Stimulated activated CD8-positive, alpha-beta memory T cell treated with anti-CD3 and anti-CD28 coated beads, Interleukin-2, amount 100 ng/mL, for 48 hours (primary cell): ENCODE data around the gene CNPY2.
"Not testable (repeated sequence)": the region's sequence is repeated elsewhere in the genome, so short reads cannot be mapped to it uniquely, and the experiment has no call there.

Source experiments
- DNase-seq, 2 donors: peaks; one replicate each; pipeline ENCODE4 v3.0.0-alpha.2; 2020; ENCODE audit warnings: low read depth in 2 of 2

Gene CNPY2

DNA sequence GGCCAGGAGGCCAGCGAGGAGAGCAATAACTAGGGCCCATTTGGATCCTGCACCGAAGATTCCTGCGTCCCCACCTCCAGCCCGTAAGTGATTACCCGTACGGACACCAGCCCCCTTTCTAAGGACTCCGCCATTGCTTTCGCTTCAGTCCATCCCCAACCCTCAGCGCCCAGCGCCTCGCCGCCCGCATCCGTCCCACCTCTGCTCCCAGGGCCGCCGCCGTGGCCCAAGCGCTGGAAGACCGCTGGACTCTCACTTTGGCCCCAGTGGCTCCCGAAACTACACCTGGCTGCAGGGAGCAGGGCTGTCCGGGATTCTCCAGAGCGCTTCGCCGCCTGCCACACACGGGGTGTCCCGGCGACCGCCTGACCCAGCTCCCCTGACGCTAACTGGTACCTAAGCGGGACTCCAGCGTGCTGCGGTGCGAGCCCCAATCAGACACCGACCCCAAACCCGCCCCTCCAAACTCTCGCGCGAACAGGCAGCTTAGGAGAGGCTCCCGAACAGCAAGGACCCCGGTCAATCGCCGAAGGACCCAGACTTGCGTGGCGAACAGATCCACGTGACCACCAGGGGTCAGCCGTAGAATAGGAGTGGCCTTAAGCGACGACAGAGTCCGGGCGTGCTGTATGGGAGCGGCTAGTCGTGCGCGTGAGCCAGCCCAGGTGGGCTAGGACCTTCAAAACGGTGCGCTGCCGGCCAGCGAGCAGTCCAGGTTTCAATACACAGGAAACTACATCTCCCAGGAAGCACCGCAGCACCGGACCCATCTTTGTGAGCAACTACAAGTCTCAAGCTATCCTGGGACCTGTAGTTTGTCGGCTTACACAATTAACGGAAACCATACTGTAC is at the start of gene CNPY2:
TSS of gene CNPY2 (minus strand) at position 367 of the 852 bp plus-strand sequence. CDS start 771 bp downstream, outside the sequence.
- peak; percentile 89 to 95 for DNase-seq

- DNase-seq = no peak
Observed at GRCh38 chr12:56362130-56363059, 46.6 kb upstream of the CNPY2 start, which contains the start of gene APOF. Gene APOF (minus strand): TSS chr12:56362857. CDS start chr12:56362745, 112 bp downstream.

DNA sequence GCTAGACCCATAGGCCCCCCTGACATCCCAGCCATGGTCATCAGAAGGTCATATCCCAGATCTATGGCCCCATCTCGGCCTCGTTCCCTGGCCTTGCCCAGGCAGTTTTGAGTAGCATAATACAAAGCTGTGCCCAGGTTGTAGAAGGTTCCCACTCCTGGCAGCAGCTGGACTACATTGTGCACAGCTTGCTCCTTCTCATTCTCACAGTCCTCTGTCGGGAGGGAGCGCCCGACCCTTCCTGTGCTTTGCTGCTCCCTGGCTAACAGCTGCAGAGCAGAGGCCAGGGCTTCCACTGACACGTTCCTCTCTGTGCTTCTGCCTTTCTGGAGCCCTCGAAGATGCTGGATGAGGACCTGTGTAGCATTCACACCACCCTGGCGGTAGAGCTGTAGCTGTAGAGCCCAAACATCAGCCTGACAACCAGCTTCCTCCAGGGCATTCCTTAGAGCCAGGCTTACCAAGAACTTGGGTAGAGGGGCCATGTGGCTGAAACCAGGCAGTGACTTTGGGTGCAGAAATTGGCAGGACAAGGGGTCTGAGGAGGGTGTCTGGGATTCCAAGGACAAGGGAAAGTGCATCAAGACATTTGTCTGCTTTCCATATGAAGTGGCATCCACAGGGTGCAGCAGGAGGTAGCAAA is 45.8 kb upstream of the CNPY2 start:
- DNase-seq = no peak

DNA sequence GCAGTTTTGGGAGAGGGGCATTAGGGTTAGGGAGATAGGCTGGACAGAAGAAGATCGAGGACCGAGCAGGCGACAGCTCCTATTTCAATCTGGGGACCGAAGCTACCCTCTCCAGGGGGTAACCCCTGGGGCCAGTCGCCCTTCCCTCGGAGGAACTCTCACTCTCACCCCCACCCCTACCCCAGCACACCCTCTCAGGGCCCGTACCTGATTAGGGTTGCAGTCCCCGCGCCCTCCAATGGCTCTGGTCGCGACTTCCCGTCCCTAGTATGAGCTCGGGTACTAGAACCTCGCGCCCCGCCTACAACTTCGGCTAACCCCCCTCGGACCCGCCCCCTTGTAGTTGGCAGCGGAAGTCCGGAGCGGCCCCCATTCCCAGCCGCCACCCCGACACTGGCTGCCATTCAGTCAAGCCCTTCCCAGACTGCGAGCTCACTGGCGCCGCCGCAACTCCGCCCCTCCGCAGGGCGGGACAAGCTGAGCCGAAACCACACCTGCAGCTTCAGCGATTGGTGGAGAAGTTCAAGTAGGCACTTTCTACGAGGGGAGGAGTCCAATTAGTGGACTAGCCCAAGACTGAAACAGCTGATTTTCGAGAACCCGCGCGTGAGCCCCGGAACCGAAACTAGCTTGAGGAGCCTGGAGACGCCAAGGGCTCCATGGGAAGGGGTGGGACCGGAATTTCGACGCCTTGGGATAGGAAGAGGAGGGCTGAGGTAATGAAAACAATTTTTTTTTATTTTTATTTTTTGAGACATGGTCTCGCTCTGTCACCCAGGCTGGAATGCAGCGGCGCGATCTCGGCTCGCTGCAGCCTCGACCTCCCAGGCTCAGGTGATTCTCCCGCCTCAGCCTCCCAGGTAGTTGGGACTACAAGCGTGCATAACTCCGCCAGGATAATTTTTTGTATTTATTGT is 44.3 kb upstream of the CNPY2 start, which contains the start of gene STAT2:
TSS of gene STAT2 (minus strand) at position 257 of the 917 bp plus-strand sequence. CDS start 3,536 bp downstream, outside the sequence.
- DNase-seq = peak; percentile 98 to 99

DNA sequence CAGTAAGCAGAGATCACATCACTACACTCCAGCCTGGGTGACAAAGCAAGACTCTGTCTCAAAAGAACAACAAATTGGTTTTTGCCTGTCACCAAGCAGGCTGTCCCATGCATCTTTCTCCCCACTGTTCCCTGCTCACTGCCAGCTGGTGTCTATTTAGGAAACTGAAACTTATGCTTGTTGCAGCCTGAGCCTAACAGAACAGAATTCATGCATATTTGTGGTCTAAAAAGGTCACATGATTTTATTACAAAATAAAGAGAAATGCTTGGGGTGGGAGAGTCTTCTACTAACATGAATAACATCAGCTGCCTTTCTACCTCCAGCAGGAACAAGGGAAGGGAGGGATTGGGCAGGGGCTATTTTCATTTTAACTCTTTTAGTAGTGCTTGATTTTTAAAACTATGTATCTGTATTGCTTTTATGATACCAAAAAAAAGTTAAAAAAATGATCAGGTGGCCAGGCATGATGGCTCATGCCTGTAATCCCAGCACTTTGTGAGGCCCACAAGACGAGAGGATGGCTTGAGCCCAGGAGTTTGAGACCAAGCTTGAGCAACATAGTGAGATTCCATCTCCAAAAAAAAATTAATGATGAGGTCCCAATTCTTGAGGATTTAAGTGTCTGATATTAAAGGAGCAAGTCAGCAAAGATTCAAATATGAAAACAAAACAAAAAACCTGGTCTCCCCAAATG is 43.2 kb upstream of the CNPY2 start:
- no peak for DNase-seq

- no peak for DNase-seq
Observed at GRCh38 chr12:56351325-56351724, 35.5 kb upstream of the CNPY2 start.

DNA sequence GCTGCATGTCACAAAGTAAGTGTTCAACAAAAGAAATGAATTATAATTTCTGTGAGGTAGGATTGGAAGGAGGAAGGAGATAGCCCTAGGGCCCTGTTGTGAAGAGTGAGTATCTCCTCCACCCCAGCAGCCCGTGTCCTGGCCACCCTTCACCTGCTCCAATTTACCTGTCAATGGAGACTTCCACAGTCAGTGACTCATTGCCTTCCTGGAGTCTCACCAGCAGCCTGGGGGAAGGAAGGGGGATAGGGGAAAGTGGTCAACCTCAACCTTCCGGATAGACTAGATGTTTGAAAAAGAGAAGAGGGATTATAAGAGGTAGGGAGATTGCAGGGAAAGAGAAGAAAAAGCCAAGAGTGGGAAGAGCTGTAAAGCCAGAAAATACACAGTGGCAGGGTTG is 34.9 kb upstream of the CNPY2 start:
- DNase-seq = no peak

GRCh38 chr12:56348776-56349175 is 33.0 kb upstream of the CNPY2 start:
- DNase-seq = no peak

GRCh38 chr12:56347255-56347654 is 31.5 kb upstream of the CNPY2 start:
- not testable (repeated sequence) for DNase-seq

- DNase-seq = no peak
Observed at GRCh38 chr12:56346675-56347074, 30.9 kb upstream of the CNPY2 start.

GRCh38 chr12:56342290-56342689 is 26.5 kb upstream of the CNPY2 start:
- DNase-seq = not testable (repeated sequence)

GRCh38 chr12:56341616-56342015 is 25.8 kb upstream of the CNPY2 start:
- no peak for DNase-seq

DNA sequence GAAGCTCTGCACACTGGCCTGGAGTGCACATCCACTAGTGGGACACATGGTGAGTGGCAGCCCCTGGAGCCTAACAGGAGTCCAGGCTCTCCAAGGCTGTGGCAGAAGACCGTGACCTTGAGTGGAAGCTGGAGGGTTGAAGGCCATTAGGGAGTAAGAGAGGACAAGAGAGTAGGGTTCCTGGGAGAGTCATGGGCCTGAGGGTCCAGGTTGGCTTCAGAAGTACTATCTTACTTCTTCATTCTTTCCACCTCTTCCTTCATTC is 23.3 kb upstream of the CNPY2 start:
- DNase-seq = no peak

DNA sequence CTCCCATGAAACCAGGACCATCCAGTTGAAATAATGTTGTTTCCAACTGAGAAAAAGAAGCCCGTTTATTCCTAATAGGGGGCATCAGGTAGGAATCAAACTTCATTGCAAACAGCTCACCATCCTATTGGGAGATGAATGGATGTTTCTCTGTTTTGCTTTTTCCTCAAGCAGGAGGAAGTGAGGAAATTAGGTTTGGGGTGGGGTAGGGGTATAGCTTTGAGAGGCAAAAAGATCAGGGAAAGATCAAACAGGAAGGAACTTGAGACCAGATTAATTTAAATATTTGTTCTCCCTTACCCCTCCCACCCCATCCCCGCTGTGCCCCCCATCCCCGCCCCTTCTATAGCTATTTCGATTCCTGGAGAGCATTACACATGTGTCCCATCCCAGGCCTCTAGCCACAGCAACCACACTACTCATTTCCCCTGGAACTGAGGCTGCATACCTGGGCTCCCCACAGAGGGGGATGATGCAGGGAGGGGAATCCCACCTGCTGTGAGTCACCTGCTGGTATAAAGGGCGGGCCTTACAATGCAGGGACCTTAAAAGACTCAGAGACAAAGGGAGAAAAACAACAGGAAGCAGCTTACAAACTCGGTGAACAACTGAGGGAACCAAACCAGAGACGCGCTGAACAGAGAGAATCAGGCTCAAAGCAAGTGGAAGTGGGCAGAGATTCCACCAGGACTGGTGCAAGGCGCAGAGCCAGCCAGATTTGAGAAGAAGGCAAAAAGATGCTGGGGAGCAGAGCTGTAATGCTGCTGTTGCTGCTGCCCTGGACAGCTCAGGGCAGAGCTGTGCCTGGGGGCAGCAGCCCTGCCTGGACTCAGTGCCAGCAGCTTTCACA is 22.7 kb upstream of the CNPY2 start, which contains the start of gene IL23A:
TSS of gene IL23A (plus strand) at position 577 of the 850 bp plus-strand sequence. CDS start at position 738, 161 bp downstream.
- DNase-seq = peak; percentile 68 to 84

DNA sequence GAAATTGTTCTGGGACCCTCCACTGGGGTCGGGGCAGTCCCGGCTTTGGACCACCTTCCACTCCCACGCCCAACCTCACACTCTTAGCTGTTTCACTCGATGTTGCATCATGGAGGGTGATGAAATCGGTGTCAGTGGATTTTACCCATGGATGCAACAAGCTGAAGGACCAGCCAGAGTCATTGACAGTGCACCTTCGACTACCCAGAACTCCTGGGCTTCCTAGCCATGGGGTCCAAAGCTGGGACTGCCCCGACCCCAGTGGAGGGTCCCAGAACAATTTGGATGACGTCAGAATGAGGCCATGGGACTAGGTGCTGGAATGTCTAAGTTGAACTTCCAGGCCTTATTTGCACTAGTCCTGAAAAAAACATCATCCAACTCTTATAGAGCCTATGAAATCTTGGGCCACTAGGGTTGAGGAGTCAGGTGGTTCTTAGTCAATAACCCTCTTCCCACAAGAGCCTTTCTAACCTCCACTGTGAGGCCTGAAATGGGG is 22.0 kb upstream of the CNPY2 start:
- no peak for DNase-seq

- no peak for DNase-seq
Observed at GRCh38 chr12:56336361-56337167, 20.8 kb upstream of the CNPY2 start.

DNA sequence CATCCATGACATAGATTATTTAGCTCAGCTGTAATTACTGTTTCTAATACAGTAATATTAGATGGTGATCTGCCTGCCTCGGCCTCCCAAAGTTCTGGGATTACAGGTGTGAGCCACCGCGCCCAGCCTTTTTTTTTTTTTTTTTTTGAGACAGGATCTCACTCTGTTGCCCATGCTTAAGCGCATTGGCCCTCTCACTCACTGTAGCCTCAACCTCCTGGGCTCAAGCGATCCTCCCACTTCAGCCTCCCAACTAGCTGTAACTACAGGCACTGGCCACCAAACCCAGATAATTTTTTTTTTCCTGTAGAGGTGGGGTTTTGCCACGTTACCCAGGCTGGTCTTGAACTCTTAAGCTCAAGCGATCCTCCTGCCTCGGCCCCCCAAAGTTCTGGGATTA is 19.7 kb upstream of the CNPY2 start:
- not testable (repeated sequence) for DNase-seq

GRCh38 chr12:56334490-56334793 is 18.7 kb upstream of the CNPY2 start:
- DNase-seq = no peak
